GM06990 (cell line): ENCODE measurements around the gene CYTH4.

Source experiments
- DNase-seq: peaks from one replicate; pipeline ENCODE4 v3.0.0-alpha.2; 2011; ENCODE audit not compliant: insufficient read length; ENCODE audit errors: extremely low read depth
- H3K27me3 ChIP-seq: replicated peaks from 2 replicates; pipeline ENCODE4 v1.6.0; 2011; ENCODE audit warnings: low read length; ENCODE audit not compliant: control insufficient read depth, insufficient read depth
- H3K36me3 ChIP-seq: 2 replicates; pipeline ENCODE4 v1.5.1; 2011; ENCODE audit warnings: low read length; ENCODE audit not compliant: control insufficient read depth, insufficient read depth
- H3K4me3 ChIP-seq: replicated peaks from 2 replicates; pipeline ENCODE4 v1.5.1; 2011; ENCODE audit warnings: low read depth, mild to moderate bottlenecking, control low read depth, low read length
- CTCF ChIP-seq: IDR thresholded peaks from 2 replicates; pipeline ENCODE4 v1.5.1; 2011; ENCODE audit warnings: low read length, control low read depth, mild to moderate bottlenecking, inconsistent platforms; ENCODE audit not compliant: insufficient read depth, poor library complexity, severe bottlenecking

The CYTH4 gene

GRCh38 chr22:37352481-37352880, 70.2 kb downstream of the CYTH4 start:
- no peak for DNase-seq
- H3K27me3 ChIP-seq: peaks cover 2% of the 10 kb centered on the region
- no peak for TF ChIP-seq CTCF
- no peaks in the 10 kb centered on the region for H3K36me3 ChIP-seq
- no peak overlapping the region for H3K4me3 ChIP-seq

- no peak for TF ChIP-seq CTCF
- peaks cover 2% of the 10 kb centered on the region for H3K27me3 ChIP-seq
- H3K36me3 ChIP-seq: no peaks in the 10 kb centered on the region
- no peak overlapping the region for H3K4me3 ChIP-seq
- no peak for DNase-seq
These were observed 71.5 kb downstream of the CYTH4 start for GRCh38 chr22:37353839-37354238.

- peaks cover 2% of the 10 kb centered on the region for H3K27me3 ChIP-seq
- DNase-seq: no peak
These were observed 72.0 kb downstream of the CYTH4 start for GRCh38 chr22:37354261-37354660.

GRCh38 chr22:37354670-37355069, 72.4 kb downstream of the CYTH4 start:
- DNase-seq: no peak
- H3K4me3 ChIP-seq: no peak overlapping the region
- TF ChIP-seq CTCF: no peak
- peaks cover 2% of the 10 kb centered on the region for H3K27me3 ChIP-seq
- H3K36me3 ChIP-seq: no peaks in the 10 kb centered on the region

More at GRCh38 chr22:37354261-37354660, 72.0 kb downstream of the CYTH4 start:
- Histone ChIP-seq H3K36me3 (no peaks in the 10 kb centered on the region), H3K4me3 (no peak overlapping the region)
- TF ChIP-seq CTCF: no peak

- Histone ChIP-seq H3K36me3 (no peaks in the 10 kb centered on the region), H3K4me3 (no peak overlapping the region), H3K27me3 (peaks cover 2% of the 10 kb centered on the region)
- no peak for DNase-seq
- no peak for TF ChIP-seq CTCF
These were observed 72.9 kb downstream of the CYTH4 start for GRCh38 chr22:37355174-37355573.

- Histone ChIP-seq H3K27me3 (peaks cover 2% of the 10 kb centered on the region), H3K36me3 (no peaks in the 10 kb centered on the region)
- TF ChIP-seq CTCF: no peak
These were observed 74.6 kb downstream of the CYTH4 start for GRCh38 chr22:37356922-37357321.

More at GRCh38 chr22:37356922-37357321, 74.6 kb downstream of the CYTH4 start:
- H3K4me3 ChIP-seq: no peak overlapping the region
- no peak for DNase-seq
